Measurements from ENCODE around the gene NUMBL. TPM values are rescaled to one million over a fixed set of nuclear protein-coding genes. Genes with fewer than 3 reads are reported as not detected.
A peak's percentile ranks its signal among the peaks of the same experiment; 100 is the strongest.

Gene NUMBL
- total and polyA plus RNA-seq, 2 of the 4 experiments (the other 2 are of a cell fraction), result 6.3 to 29.0 TPM

GRCh38 chr19:40633207-40633606 is 57.2 kb downstream of the NUMBL start:
- peak overlapping the region; percentile 53; the same call in 1 of the 2 replicates for H3K23ac ChIP-seq (ENCODE audit: low read depth, low read length)
- H2AK9ac ChIP-seq (replicated peaks; ENCODE audit: low read depth, low read length, poor library complexity), result peak overlapping the region; percentile 29
- intact Hi-C loops (cut with micrococcal nuclease) (loop anchor here (1.0 kb wide), 2 partner anchors 18 to 30 kb away; no protein-coding TSS in a partner anchor), in situ Hi-C loops (cut with MboI; ENCODE audit: low sequenced_read_pairs) (no loop called here), dilution Hi-C loops (cut with HindIII; ENCODE audit: low sequenced_read_pairs, unreplicated experiment) (no loop called here)
- CTCF ChIA-PET, result interaction anchor here (0.6 to 3.6 kb wide), 4 partner anchors 12 to 169 kb away, joined by 3 to 34 read pairs (median 21); no protein-coding TSS in a partner anchor
- H2AK5ac ChIP-seq (ENCODE audit: low read depth, low read length), result peak overlapping the region; percentile 98
- peaks cover 14% of the 10 kb centered on the region for H3K4me1 ChIP-seq (ENCODE audit: control insufficient read depth, insufficient read depth, low read length)
- H4K91ac ChIP-seq (ENCODE audit: insufficient read depth, low read depth, low read length), result peak overlapping the region; percentile 67
- 0 out of 4 replicates have a peak, but pooled peaks cover 0 to 3% of the 10 kb centered on the region in 2 experiments for H3K79me1 ChIP-seq (ENCODE audit: low read depth in 1 of 2, low read length in 2 of 2)
- WGBS, 2 experiments (ENCODE audit: extremely low coverage in 2 of 2, insufficient read length in 1 of 2), result 0% methylated on average over 1 of the region's 5 CpGs; no CpG with 5 or more reads in 1 of the 2 experiments
- peak; percentile 68 for ATAC-seq (ENCODE audit: low read depth)
- peak overlapping the region; percentile 6 for H2AFZ ChIP-seq (replicated peaks; ENCODE audit: low read length, poor library complexity)
- no peaks in the 10 kb centered on the region for H3K27me3 ChIP-seq (ENCODE audit: control insufficient read depth, insufficient read depth, low read length)
- peak overlapping the region; percentile 89 for H3K27ac ChIP-seq (ENCODE audit: insufficient read depth, low read length)
- peak overlapping the region; percentile 36; the same call in 1 of the 2 replicates for H4K5ac ChIP-seq (ENCODE audit: low read depth, low read length)
- H3K4me2 ChIP-seq (ENCODE audit: low read depth, low read length), result peak overlapping the region; percentile 7
- H3K9me3 ChIP-seq (ENCODE audit: control insufficient read depth, insufficient read depth, low read length), result no peaks in the 10 kb centered on the region
- peak overlapping the region; percentile 60 for H2BK20ac ChIP-seq (ENCODE audit: low read depth, low read length)
- H3K4me3 ChIP-seq (ENCODE audit: insufficient read depth, low read depth, low read length), result no peak overlapping the region
- H3K56ac ChIP-seq (ENCODE audit: extremely low read depth, insufficient read depth, low read length), result no peak overlapping the region; the same call in 1 of the 2 replicates
- peaks cover 18% of the 10 kb centered on the region for H3K9me1 ChIP-seq (ENCODE audit: insufficient read depth, low read length)
- POLR2A ChIA-PET (ENCODE audit: unreplicated experiment), result no interaction called here
- H3K14ac ChIP-seq (replicated peaks; ENCODE audit: low read depth, low read length), result peak overlapping the region; percentile 64; the same call in 1 of the 2 replicates
- H3K36me3 ChIP-seq (ENCODE audit: control insufficient read depth, insufficient read depth, low read length), result peaks cover 19% of the 10 kb centered on the region; the same call in 1 of the 2 replicates
- peak overlapping the region; percentile 25; the same call in 1 of the 2 replicates for H3K9ac ChIP-seq (ENCODE audit: low read depth, low read length)
- peak overlapping the region; percentile 84 for H3K4ac ChIP-seq (ENCODE audit: low read depth, low read length)
- peak overlapping the region; percentile 83 for H2BK120ac ChIP-seq (ENCODE audit: low read depth, low read length)
- no TSS peak for BruUV-seq (replicated peaks)
- peak overlapping the region; percentile 30 for H2BK5ac ChIP-seq (ENCODE audit: low read depth, low read length, poor library complexity, severe bottlenecking)
- peak; percentile 85 for DNase-seq
- peak overlapping the region; percentile 7 to 10; a peak in 2 of 4 replicates for H4K8ac ChIP-seq (ENCODE audit: low read depth in 2 of 2, low read length in 2 of 2)
- H3K18ac ChIP-seq (ENCODE audit: low read depth, low read length), result peak overlapping the region; percentile 46
- H2BK15ac ChIP-seq (ENCODE audit: low read depth, low read length), result peak overlapping the region; percentile 75; the same call in 1 of the 3 replicates
- no peaks in the 10 kb centered on the region for H4K20me1 ChIP-seq (ENCODE audit: insufficient read depth, low read length)
- TF ChIP-seq USF2 (IDR thresholded peaks at IDR 0.05; ENCODE audit: low read depth, low read length) (no peak), RAD21 (IDR thresholded peaks at IDR 0.05; ENCODE audit: low read length) (no peak), MAZ (IDR thresholded peaks at IDR 0.05; ENCODE audit: borderline replicate concordance, low read depth, low read length) (peak; percentile 36; the same call in 1 of the 2 replicates), BHLHE40 (IDR thresholded peaks at IDR 0.05; ENCODE audit: low read depth, low read length) (no peak), FOS (IDR thresholded peaks at IDR 0.05; ENCODE audit: low read depth, low read length) (0 out of 2 replicates have a peak, but pooled peaks have one; percentile 6), CHD1 (IDR thresholded peaks at IDR 0.05; ENCODE audit: low read depth, low read length) (no peak), CTCF (conservative IDR thresholded peaks at IDR 0.05; ENCODE audit: low read depth, low read length) (no peak), MAFK (IDR thresholded peaks at IDR 0.05; ENCODE audit: low read depth, low read length) (peak; percentile 62), CEBPB (IDR thresholded peaks at IDR 0.05; ENCODE audit: low read depth, low read length) (peak; percentile 25; the same call in 1 of the 2 replicates), POLR2A (IDR thresholded peaks at IDR 0.05; ENCODE audit: low read depth, low read length) (no peak), RCOR1 (IDR thresholded peaks at IDR 0.05; ENCODE audit: insufficient replicate concordance, low read length) (no peak), RFX5 (IDR thresholded peaks at IDR 0.05; ENCODE audit: low read depth, low read length) (no peak), NFE2L2 (IDR thresholded peaks at IDR 0.05; ENCODE audit: low read depth, low read length) (no peak), ELK1 (IDR thresholded peaks at IDR 0.05; ENCODE audit: borderline replicate concordance, low read depth, low read length) (no peak), SMC3 (IDR thresholded peaks at IDR 0.05; ENCODE audit: low read depth, low read length) (no peak)
